Left kidney (tissue), 8 donors: Measurements from ENCODE around the gene RIT1. TPM values are rescaled to one million over a fixed set of nuclear protein-coding genes. Genes with fewer than 3 reads are reported as not detected.

Experiments
- DNase-seq: peaks from one replicate; pipeline ENCODE4 v3.0.0-alpha.2; 2013
- long read RNA-seq, 8 donors: transcript quantifications; one replicate each; lab custom pipeline, GENCODE V29; 2026
- polyA plus RNA-seq: library from polyadenylated mRNA; unstranded; fragments of 120-200 nt; gene quantifications from one replicate; pipeline ENCODE4 v1.2.1, GENCODE V29; 2013; ENCODE audit not compliant: insufficient read length

The RIT1 gene, protein sequence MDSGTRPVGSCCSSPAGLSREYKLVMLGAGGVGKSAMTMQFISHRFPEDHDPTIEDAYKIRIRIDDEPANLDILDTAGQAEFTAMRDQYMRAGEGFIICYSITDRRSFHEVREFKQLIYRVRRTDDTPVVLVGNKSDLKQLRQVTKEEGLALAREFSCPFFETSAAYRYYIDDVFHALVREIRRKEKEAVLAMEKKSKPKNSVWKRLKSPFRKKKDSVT
- 59.5 TPM for polyA plus RNA-seq
- long read RNA-seq, donor 1, transcript RIT1-202 (6 exons, 3,445 nt) = major isoform, 23 of 29 reads
- long read RNA-seq, donor 1, partial matches to known transcripts = 0 of 29 reads
- long read RNA-seq, donor 1, other reads (novel, unspliced or antisense) = 0 of 29 reads
- long read RNA-seq, donor 2, transcript RIT1-206 (5 exons, 574 nt) = minor isoform, 6 of 17 reads
- long read RNA-seq, donor 2, transcript RIT1-202 (6 exons, 3,445 nt) = major isoform, 9 of 17 reads
- long read RNA-seq, donor 2, partial matches to known transcripts = 0 of 17 reads
- long read RNA-seq, donor 2, other reads (novel, unspliced or antisense) = 0 of 17 reads
- long read RNA-seq, donor 3, transcript RIT1-206 (5 exons, 574 nt) = minor isoform, 9 of 21 reads
- long read RNA-seq, donor 3, transcript RIT1-202 (6 exons, 3,445 nt) = major isoform, 12 of 21 reads
- long read RNA-seq, donor 3, partial matches to known transcripts = 0 of 21 reads
- long read RNA-seq, donor 3, other reads (novel, unspliced or antisense) = 0 of 21 reads
- long read RNA-seq, donor 4, partial matches to known transcripts = 0 of 1 reads
- long read RNA-seq, donor 4, other reads (novel, unspliced or antisense) = 0 of 1 reads
- long read RNA-seq, donor 5, transcript RIT1-202 (6 exons, 3,445 nt) = major isoform, 18 of 26 reads
- long read RNA-seq, donor 5, transcript RIT1-206 (5 exons, 574 nt) = minor isoform, 5 of 26 reads
- long read RNA-seq, donor 5, partial matches to known transcripts = 0 of 26 reads
- long read RNA-seq, donor 5, other reads (novel, unspliced or antisense) = 0 of 26 reads
- long read RNA-seq, donor 6, transcript RIT1-202 (6 exons, 3,445 nt) = major isoform, 8 of 12 reads
- long read RNA-seq, donor 6, partial matches to known transcripts = 0 of 12 reads
- long read RNA-seq, donor 6, other reads (novel, unspliced or antisense) = 0 of 12 reads
- long read RNA-seq, donor 7, transcript RIT1-202 (6 exons, 3,445 nt) = major isoform, 17 of 22 reads
- long read RNA-seq, donor 7, partial matches to known transcripts = 0 of 22 reads
- long read RNA-seq, donor 7, other reads (novel, unspliced or antisense) = 0 of 22 reads
- long read RNA-seq, donor 8, transcript RIT1-202 (6 exons, 3,445 nt) = major isoform, 7 of 7 reads
- long read RNA-seq, donor 8, partial matches to known transcripts = 0 of 7 reads
- long read RNA-seq, donor 8, other reads (novel, unspliced or antisense) = 0 of 7 reads

DNA sequence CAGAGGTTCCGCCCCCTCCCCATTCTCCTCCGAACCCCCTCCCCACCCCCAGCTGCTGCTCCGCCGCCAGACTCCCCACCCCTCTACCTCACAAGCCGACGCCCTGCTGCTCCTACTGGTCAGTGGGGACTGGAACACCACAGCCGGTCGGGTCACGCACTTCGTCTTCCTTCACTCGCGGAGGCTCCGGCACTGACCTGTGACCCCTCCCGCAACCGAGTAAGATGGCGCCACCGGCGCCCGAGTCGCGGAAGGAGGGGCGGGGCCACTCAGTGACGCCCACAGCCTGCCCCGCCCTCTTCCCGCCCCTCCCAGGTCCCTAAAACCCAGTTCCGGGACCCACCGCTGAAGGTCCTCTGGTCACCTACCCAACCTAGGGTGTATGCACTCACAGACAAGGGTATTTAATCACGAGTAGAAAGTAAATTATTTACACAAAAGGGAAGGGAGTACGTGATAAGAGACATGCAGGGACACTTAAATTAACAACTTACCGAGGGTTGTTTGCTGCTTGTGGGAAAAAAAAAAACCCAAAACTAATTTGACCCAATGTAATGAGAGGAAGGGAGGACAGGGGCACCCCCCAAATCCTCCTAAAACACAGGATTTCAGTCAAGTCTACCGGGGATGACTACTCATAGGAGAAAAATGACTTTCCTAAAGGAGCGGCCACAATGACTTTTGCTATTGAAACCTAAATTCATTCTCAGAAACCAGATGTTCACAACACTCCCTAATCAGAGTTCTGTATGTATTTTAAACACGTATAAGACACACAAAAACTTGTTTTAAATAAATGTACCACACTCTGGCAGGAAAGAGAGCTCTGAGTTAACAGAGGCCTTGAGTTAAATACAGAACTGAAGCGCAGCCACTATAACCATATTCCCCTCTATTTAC lies at the start of gene RIT1:
Gene RIT1 (minus strand): TSS at position 194 of the 900 bp plus-strand sequence. CDS start 588 bp downstream, outside the sequence.
- peak; percentile 84 for DNase-seq

DNA sequence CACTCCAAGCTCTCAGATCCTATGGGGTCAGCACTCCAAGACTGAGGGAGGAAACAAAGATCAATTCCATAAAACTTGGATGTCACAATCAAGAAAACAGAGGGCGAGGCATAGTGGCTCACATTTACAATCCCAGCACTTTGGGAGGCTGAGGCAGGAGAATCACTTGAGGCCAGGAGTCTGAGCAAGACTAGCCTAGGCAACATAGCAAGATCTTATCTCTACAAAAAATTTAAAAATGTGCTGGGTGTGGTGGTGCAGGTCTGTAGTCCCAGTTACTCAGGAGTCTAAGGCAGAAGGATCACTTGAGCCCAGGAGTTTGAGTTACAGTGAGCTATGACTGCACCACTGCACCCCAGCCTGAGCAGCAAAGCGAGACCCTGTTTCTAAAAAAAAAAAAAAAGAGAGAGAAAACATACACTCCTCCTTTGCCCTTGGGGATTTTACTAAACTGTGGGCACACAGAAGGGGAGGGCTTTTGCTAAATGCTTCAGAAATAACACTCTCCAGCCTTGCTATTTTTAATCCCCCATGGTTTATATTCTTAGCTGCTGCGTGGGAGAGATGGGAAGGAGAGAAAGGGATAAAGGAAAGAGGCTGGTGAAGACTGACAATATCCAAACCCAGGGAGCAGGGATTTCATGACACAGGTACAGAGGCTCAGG lies 49.1 kb upstream of the RIT1 start:
- DNase-seq = no peak

DNA sequence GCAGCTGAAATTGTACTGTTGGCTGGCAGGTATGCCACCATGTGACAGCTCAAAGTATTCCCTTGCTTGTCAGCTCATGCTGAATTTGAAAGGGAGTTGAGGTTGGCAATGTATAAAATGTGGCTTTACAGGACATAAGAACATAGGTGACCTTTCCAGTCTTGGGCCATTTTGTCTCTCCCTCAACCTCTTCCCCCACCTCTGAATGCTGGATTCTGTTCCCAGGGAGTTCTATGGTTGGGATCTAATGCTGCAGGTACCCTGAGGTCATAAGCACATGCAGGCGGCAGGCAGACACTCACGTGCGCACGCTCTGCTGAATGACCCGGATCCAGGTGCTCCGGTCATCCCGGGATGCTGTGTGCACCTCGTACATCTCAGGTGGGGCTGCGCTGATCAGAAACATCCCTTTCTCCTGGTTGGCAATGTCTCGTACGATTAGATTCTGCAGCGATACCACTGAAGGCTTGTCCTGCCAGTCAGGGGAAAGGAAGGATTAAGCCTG lies 46.3 kb upstream of the RIT1 start:
- DNase-seq = no peak

DNA sequence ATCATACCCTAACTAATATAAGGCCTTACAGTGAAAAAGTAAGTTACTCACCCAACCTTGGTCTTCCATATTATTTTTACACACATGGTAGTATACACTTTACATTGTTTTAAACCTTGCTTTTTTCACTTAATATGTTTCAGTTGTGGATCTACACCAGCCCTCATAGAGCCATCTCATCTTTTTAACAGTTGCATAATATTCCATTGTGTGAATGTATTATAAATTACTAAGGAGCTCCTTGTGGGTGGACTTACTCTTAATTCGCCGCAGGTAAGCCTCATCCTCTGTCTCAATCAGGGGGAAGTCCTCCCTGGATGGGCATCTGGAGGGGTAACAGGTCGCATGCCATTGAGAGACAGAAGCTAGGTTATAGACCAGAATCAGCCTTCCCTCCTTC lies 43.5 kb upstream of the RIT1 start:
- no peak for DNase-seq

DNA sequence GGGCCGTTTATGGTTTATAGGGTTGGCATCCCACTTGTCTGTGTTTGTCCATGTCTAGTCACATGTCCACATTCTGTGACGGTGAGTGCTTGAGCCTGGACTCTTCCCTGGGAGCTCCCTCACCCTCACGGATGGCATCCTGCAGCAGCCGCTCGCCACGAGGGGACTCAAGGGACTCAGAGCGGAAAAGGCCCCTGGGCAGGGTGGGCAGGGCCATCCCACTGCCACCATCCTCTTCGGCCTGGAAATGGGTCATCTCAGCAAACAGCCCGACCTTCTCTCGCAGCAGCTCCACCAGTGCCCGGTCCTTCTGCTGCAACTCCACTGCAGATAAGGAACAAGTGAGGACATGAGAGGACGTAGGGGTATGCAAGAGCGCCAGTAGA lies 41.3 kb upstream of the RIT1 start:
- no peak for DNase-seq

DNA sequence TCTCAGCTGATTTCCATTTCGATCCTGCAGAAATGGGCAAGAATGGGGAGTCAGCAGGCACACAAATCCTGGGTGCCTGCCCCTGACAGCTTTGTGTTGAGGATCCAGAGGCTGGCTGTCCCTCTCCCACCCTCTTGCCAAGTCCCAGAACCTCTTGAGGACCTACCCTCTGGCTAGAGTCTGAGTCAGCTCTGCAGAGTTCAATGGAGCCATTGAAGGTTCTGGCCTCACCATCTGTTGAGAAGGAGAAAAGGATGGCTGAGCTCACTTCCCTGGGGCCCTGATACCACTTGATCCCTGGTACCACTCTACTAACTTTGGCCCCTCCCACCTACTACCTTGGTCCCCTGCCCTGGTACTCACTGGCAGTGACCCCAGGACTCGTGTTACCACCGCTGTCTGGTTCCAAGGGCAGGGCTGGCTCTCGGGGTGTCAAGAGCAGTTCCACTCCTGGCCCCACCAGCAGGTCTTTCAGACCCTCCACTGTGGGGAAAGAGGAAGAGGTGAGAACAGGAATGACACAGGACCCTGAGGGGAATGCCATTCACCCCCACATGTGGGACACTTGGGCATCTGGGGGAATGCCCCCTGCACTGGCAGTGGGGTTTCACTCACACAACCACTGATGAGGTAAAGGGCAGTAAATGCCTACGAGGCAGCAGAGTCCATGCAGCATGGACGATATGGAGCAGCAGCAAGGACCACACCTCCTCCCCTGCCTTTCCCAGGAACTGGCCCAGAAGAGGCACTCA lies 40.8 kb upstream of the RIT1 start:
- no peak for DNase-seq

DNA sequence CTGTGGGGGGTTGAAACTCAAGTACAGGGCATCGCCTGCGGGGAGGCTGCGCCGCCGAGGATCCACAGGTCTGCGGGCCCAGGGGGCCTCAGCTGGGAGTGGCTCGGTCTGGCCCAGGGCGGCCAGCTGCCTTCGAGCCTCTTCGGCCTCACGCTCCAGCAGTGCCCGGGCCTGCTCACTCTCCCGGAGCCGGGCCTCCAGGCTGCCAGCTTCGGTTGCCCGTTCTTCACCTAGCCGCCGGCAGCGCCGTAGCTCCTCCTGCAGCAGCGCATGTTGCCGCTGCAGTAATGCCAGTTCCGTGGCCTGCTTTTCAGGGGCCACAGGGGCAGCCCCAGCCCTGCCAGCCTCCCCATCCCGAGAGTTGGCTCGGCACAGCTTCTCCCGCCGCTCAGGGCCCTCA lies 39.7 kb upstream of the RIT1 start:
- DNase-seq = no peak

DNA sequence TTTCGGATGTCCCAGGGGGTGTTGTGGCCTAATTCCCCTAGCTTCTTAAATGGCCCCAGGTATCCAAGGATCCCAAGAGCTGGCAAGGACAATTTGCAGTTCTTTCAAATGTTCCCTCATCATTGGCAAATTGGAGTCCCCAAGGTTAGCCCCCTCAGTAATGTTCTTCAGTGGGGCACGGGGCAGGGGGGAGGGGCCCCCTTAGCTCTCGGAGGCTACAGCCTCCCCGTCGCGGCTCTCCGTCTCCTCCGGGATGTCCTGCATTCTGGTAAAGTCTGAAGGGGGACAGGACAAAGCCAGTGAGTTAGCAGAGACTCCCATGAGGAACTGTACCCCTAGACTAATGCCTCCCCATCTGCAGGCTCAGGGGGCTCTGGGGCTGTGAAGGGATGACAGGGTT lies 36.6 kb upstream of the RIT1 start:
- DNase-seq = no peak

DNA sequence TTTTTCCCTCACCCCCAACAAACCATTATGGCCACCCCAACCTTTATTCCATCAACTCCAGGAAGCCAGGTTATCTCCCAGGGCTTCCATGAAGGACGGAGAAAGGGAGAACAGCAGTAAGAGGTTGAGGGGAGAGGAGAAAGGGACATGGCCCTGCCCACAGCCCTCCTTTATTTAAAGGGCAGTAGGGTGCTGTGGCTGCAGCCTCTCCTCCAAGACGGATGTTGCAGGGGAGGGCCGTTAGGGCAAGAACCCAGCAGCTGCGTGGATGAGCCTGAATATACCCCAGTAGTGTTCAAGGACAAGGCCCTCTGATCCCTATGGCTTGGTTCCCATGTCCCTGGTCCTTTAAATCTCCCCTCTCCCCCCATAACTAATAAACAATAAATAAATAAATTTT lies 36.1 kb upstream of the RIT1 start:
- no peak for DNase-seq

DNA sequence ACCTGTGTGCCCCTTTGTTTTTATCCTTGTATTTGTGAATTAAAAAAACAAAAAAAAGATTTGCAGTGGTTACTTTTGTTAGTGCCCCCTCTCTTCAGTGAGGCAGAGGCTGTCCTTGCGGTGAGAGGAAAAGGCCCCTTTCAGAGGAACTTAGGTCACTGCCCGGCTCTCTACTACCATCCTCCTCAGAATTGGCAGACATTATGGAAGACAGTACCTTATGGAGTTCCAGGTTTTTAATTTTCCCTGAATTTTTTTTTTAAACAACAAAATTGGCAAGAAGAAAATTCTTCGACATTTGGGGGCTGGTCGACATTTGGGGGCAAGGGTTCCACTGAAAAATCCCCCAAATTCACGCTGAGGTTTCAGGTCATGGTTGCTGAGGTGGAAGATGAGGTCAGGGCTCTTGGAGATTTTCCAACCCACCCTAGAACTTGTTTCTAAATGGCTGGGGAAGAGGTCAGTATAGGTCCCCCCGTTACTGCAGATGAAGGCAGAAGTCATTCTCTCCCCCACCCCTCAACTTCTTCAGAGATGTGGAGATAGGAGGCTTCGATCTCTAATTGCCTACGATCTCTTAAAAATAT lies 35.6 kb upstream of the RIT1 start:
- no peak for DNase-seq

DNA sequence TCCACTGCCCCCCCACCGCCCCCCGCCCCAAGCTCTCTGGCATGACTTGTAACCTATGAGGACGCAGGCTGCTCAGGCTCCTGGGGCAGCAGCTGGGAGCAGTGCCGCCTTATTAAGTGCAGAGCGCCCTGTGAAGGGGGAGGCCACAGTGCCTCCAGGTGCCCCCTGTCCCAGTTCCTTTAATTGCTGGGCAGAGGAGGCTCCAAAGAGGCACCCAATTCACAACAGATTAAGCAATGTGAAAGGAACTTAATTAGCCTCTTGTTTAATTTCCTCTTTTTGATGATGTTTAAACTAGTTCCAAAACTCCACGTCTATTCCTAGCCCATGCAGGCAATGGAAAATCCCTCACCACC lies 33.3 kb upstream of the RIT1 start:
- DNase-seq = no peak

DNA sequence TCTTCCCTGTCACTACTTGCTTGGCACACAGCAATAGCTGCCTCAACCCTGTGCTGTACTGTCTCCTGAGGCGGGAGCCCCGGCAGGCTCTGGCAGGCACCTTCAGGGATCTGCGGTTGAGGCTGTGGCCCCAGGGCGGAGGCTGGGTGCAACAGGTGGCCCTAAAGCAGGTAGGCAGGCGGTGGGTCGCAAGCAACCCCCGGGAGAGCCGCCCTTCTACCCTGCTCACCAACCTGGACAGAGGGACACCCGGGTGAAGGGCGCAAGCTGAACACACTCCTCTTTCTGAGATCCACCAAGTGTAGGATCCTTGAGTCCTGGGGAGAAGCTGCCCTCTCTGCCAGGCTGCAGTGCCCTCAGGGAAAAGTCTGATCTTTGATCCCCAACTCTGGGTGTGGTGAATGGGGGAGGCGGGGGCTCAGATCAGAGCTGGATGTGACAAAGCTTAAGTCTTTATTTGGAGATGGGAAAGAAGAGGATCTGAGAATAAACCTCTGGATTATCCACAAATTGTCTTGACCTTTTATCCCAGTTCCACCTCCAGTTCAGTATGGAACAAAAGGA lies 31.5 kb upstream of the RIT1 start:
- no peak for DNase-seq

DNA sequence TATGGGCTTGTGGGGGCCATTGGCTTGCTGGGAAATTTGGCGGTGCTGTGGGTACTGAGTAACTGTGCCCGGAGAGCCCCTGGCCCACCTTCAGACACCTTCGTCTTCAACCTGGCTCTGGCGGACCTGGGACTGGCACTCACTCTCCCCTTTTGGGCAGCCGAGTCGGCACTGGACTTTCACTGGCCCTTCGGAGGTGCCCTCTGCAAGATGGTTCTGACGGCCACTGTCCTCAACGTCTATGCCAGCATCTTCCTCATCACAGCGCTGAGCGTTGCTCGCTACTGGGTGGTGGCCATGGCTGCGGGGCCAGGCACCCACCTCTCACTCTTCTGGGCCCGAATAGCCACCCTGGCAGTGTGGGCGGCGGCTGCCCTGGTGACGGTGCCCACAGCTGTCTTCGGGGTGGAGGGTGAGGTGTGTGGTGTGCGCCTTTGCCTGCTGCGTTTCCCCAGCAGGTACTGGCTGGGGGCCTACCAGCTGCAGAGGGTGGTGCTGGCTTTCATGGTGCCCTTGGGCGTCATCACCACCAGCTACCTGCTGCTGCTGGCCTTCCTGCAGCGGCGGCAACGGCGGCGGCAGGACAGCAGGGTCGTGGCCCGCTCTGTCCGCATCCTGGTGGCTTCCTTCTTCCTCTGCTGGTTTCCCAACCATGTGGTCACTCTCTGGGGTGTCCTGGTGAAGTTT lies 30.8 kb upstream of the RIT1 start:
- no peak for DNase-seq

DNA sequence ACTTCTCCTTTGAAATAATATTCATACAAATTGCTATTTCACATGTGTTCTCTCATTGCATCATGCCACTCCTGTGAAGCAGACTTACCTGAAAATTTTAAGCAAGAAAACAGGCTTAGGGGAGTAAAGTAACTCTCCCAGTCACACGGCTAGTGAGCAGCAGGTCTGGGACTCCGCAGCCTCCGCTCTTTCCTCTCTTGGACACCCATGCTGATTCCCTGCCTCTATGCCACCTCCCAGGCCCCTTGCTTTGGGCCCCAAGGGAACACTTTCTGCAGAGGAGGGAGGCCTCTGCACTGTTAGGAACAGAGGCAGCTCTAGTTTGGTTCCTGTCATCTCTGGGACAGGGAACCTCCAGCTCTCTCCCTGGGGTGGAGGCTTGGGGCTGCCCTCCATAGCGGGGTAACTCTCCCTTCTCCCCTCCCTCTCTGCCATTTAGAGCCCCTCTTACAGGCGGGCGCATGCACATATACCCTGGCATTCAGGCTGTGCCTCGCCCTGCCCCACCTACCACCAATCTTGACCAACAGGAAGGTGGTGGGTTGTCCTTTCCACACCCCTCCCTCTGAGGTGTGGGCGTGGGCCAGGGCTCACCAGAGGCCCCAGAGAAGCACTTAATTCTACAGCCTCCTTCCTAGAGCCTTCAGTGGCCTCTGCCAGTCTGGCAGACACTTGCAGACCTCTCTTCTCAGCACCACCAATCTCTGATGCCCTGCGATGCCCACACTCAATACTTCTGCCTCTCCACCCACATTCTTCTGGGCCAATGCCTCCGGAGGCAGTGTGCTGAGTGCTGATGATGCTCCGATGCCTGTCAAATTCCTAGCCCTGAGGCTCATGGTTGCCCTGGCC lies 30.1 kb upstream of the RIT1 start, which contains the start of gene RXFP4:
Gene RXFP4 (plus strand): TSS at position 646 of the 852 bp plus-strand sequence. CDS start 72 bp downstream, at position 718.
- no peak for DNase-seq

DNA sequence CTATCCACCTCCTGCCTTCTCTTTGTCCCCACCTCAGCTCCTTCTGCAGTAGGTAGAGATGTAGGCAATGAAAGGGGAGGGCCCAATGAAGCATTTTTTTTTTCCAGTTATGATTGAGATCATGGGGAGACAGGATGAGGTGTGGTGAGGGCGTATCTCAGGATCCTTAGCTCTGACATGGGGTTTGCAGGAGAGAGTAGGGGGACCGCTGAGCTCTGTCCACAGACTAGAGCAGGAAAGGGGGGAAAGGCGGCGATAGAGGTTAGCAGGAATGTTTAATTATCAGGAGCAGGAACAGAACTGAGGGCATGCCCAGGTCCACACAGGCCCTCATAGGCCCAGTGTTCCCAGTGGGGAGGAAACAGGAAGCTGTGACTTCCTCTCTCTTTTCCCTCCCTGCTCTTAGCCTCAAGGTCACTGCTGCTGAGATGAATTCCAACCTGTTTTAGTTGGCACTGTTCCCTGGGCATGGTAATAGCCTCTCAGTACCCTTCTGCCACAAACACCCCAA lies 29.4 kb upstream of the RIT1 start:
- DNase-seq = peak; percentile 55

DNA sequence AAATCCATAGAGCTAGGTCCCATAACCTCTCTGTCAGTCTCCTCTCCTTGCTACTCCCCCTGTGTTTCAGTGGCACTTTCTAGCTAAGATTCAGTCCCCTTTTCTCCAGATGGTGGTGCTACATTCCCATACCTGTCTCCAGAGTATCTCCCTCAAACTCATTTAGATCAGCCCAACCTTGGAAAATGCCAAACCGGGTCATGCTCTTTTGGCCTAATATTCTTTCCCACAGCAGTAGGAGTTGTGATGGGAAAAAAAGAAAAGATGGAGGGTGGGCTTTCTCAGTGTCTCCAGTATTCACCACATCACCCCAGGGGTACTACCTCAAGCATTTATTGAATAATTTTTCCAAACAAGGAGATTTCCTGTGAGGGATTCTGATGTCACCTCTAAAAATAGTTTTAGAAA lies 27.1 kb upstream of the RIT1 start:
- peak; percentile 77 for DNase-seq
